Aorta (tissue), 5 donors: ENCODE results near the gene FBXO3. TPM values are rescaled to one million over a fixed set of nuclear protein-coding genes. Genes with fewer than 3 reads are reported as not detected.
"Not testable (repeated sequence)": the region's sequence is repeated elsewhere in the genome, so short reads cannot be mapped to it uniquely, and the experiment has no call there.

ENCODE experiments used
- ATAC-seq: fragments of 200-7000 bp; cut with Tn5 transposase; one replicate; pipeline ENCODE4 v1.9.1; 2022; ENCODE audit warnings: moderate library complexity; ENCODE audit not compliant: low FRiP score
- DNase-seq, 2 donors: peaks; one replicate each; pipeline ENCODE4 v3.0.0-alpha.2; 2020
- H3K27ac ChIP-seq, 2 donors: one replicate each; pipeline ENCODE4 v1.5.1; 2013; ENCODE audit warnings: low read length in 2 of 2, mild to moderate bottlenecking in 2 of 2, moderate library complexity in 2 of 2, control low read depth in 1 of 2, inconsistent platforms in 1 of 2, low read depth in 1 of 2
- H3K27me3 ChIP-seq, 2 donors: one replicate each; pipeline ENCODE4 v1.6.1; 2013; ENCODE audit warnings: control low read depth in 1 of 2, low read length in 1 of 2, mild to moderate bottlenecking in 1 of 2, moderate library complexity in 1 of 2; ENCODE audit not compliant: insufficient read depth in 2 of 2, control insufficient read depth in 1 of 2
- H3K36me3 ChIP-seq, 2 donors: one replicate each; pipeline ENCODE4 v1.6.1; 2013; ENCODE audit warnings: control low read depth in 1 of 2, low read length in 1 of 2, mild to moderate bottlenecking in 1 of 2; ENCODE audit not compliant: insufficient read depth in 2 of 2, control insufficient read depth in 1 of 2
- H3K4me1 ChIP-seq, 2 donors: one replicate each; pipeline ENCODE4 v1.6.1; 2013; ENCODE audit warnings: low read length in 2 of 2, control low read depth in 1 of 2, mild to moderate bottlenecking in 1 of 2, moderate library complexity in 1 of 2; ENCODE audit not compliant: insufficient read depth in 2 of 2, control insufficient read depth in 1 of 2
- H3K4me3 ChIP-seq, 2 donors: one replicate each; pipeline ENCODE4 v1.5.1; 2013; ENCODE audit warnings: low read length in 2 of 2, control low read depth in 1 of 2, mild to moderate bottlenecking in 1 of 2
- H3K9me3 ChIP-seq: one replicate; pipeline ENCODE4 v1.6.1; 2013; ENCODE audit warnings: mild to moderate bottlenecking, low read length; ENCODE audit not compliant: control insufficient read depth
- WGBS, 2 donors: extraction: QIAGEN DNeasy Blood & Tissue Kit; methylation state at CpG; one replicate each; pipeline ENCODE4 v1.1.7; 2013; 5-methylcytosine and 5-hydroxymethylcytosine counted together
- intact Hi-C, 2 donors: fragments of 100-400 bp; cut with DNase I; formaldehyde crosslinking; loops; one replicate each; pipeline versions ENCODE4 v1.14.2 to v1.15.0; 2022
- polyA plus RNA-seq, 2 donors: library from polyadenylated mRNA; stranded (reverse); fragments of 200-250 nt; gene quantifications; one replicate each; pipeline ENCODE4 v1.2.3, GENCODE V29; 2013
- total RNA-seq, 2 donors: library from RNA; stranded (reverse); fragmentation: NEBNext Ultra II Directional; extraction: Animal tissue kit (Norgen Biotek cat#: 25700); gene quantifications; one replicate each; pipeline ENCODE4 v1.2.1, GENCODE V29; 2021
- donor health status: healthy with polysubstance abuse.
- donor health status: Bipolar disorder and iron deficiency.
- donor health status: DM: no; HTN: no; CAD: no.
- donor health status: DM: no; HTN: no; CAD: no.
- donor health status: DM: yes; HTN: yes; CAD: no.

FBXO3 gene
- total and polyA plus RNA-seq, 4 donors = 17.8 to 35.8 (median 30.9) TPM

- Histone ChIP-seq H3K9me3 (no peaks in the 10 kb centered on the region), H3K27ac (no peak overlapping the region), H3K4me3 (no peak overlapping the region), H3K27me3 (no peaks in the 10 kb centered on the region), H3K36me3 (peaks cover 10 to 19% of the 10 kb centered on the region in 2 donors), H3K4me1 (no peaks in the 10 kb centered on the region)
- WGBS, 2 donors = 82 to 91% methylated on average over 2 of the region's 2 CpGs
- DNase-seq (no peak), ATAC-seq (no peak)
- intact Hi-C loops = no loop called here
These were observed 58.1 kb downstream of the FBXO3 start for GRCh38 chr11:33716243-33716642.

- intact Hi-C loops = no loop called here
- no peaks in the 10 kb centered on the region for H3K4me1 ChIP-seq
- no peaks in the 10 kb centered on the region for H3K9me3 ChIP-seq
- H3K27ac ChIP-seq = no peak overlapping the region
- no peaks in the 10 kb centered on the region for H3K27me3 ChIP-seq
- ATAC-seq (no peak), DNase-seq (no peak)
- H3K36me3 ChIP-seq = peaks cover 17 to 19% of the 10 kb centered on the region in 2 donors
- H3K4me3 ChIP-seq = no peak overlapping the region
- 78 to 81% methylated on average over 4 of the region's 4 CpGs for WGBS, 2 donors
These were observed 60.4 kb downstream of the FBXO3 start for GRCh38 chr11:33713856-33714398.

DNA sequence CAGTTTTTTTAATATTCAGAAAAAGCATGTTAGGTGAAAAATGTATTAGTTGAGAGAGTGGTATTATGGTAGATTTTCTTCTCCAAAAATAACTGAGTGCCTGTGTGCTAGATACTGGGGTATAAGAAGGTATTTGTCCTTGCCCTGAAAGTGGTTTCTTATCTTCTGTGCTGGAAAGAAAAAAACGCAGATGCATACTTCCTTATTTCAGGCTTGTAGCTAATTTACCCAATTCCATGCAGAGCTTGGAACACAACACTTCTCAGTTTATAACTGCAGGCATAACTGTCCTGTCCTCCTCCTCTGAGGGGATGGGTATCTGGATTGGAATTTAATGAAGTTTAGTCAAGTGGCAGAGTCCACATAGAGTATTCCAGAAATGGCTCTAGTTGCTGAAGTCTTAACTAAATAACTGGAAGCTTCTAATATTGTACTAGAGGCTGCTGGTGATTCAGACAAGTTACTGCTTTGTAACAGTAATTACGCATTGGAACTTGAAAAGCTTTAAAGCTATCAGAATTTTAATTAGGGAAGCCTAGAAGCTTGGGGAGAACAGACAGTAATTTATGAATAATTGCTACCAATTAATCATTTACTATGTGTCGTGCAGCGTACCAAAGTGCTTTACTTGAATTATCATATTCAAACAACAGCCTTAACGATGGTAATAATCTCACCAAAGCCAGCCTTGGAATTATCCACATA lies 61.0 kb downstream of the FBXO3 start:
- WGBS, 2 donors = 81 to 83% methylated on average over 5 of the region's 5 CpGs
- Histone ChIP-seq H3K27me3 (no peaks in the 10 kb centered on the region), H3K4me1 (no peaks in the 10 kb centered on the region), H3K4me3 (no peak overlapping the region), H3K27ac (no peak overlapping the region), H3K9me3 (no peaks in the 10 kb centered on the region), H3K36me3 (peaks cover 17 to 18% of the 10 kb centered on the region in 2 donors)
- intact Hi-C loops = no loop called here
- ATAC-seq = no peak
- DNase-seq = no peak

GRCh38 chr11:33712436-33712835 lies 61.9 kb downstream of the FBXO3 start:
- peaks cover 0 to 2% of the 10 kb centered on the region in 2 donors for H3K4me1 ChIP-seq
- H3K36me3 ChIP-seq = peaks cover 17 to 18% of the 10 kb centered on the region in 2 donors
- no peaks in the 10 kb centered on the region for H3K27me3 ChIP-seq
- ATAC-seq (no peak), DNase-seq (no peak)
- intact Hi-C loops = no loop called here
- no peak overlapping the region for H3K27ac ChIP-seq
- no peak overlapping the region for H3K4me3 ChIP-seq
- H3K9me3 ChIP-seq = no peaks in the 10 kb centered on the region
- 89% methylated on average over 3 of the region's 3 CpGs for WGBS, 2 donors

- Histone ChIP-seq H3K4me3 (no peak overlapping the region), H3K27ac (no peak overlapping the region), H3K4me1 (peaks cover 0 to 2% of the 10 kb centered on the region in 2 donors), H3K36me3 (peaks cover 17% of the 10 kb centered on the region in 2 donors), H3K27me3 (no peaks in the 10 kb centered on the region), H3K9me3 (no peaks in the 10 kb centered on the region)
- no peak for ATAC-seq
- WGBS, 2 donors = 60 to 68% methylated on average over 3 of the region's 3 CpGs
- intact Hi-C loops = no loop called here
- DNase-seq = no peak
These were observed 64.9 kb downstream of the FBXO3 start for GRCh38 chr11:33709466-33709865.

GRCh38 chr11:33708985-33709384 lies 65.3 kb downstream of the FBXO3 start:
- ATAC-seq (no peak), DNase-seq (no peak)
- Histone ChIP-seq H3K27me3 (no peaks in the 10 kb centered on the region), H3K9me3 (no peaks in the 10 kb centered on the region), H3K4me3 (no peak overlapping the region), H3K4me1 (peaks cover 0 to 2% of the 10 kb centered on the region in 2 donors), H3K27ac (no peak overlapping the region), H3K36me3 (peaks cover 16% of the 10 kb centered on the region in 2 donors)
- intact Hi-C loops = no loop called here
- 89 to 91% methylated on average over 1 of the region's 1 CpG for WGBS, 2 donors

GRCh38 chr11:33707831-33708230 lies 66.5 kb downstream of the FBXO3 start:
- ATAC-seq = not testable (repeated sequence)
- H3K36me3 ChIP-seq = peaks cover 10 to 14% of the 10 kb centered on the region in 2 donors
- 100% methylated on average over 1 of the region's 2 CpGs; no CpG with 5 or more reads in 1 of the 2 donors for WGBS, 2 donors

DNA sequence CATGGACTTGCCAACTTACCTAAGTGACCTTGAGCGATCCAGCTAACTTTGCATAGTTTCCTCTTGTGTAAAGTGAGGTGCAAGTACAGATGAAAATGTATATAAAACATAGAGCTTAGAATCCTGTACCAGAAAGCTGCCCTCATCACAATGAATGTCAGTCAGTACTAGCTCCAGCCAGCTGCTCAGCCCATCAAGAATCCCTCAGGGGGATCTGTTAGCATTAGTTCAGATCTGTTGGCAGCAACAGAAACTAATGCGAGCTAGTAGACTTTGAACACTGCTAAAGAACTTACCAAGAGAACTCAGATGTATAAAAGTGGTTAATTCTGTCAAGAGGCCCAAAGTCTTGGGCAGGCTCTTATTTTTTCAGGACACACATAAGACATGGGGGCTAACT lies 67.4 kb downstream of the FBXO3 start:
- intact Hi-C loops = no loop called here
- ATAC-seq (no peak), DNase-seq (no peak)
- H3K36me3 ChIP-seq = peaks cover 6 to 12% of the 10 kb centered on the region in 2 donors
- no peak overlapping the region for H3K27ac ChIP-seq
- H3K9me3 ChIP-seq = no peaks in the 10 kb centered on the region
- H3K4me3 ChIP-seq = no peak overlapping the region
- peaks cover 0 to 2% of the 10 kb centered on the region in 2 donors for H3K4me1 ChIP-seq
- 89 to 96% methylated on average over 2 of the region's 2 CpGs for WGBS, 2 donors
- no peaks in the 10 kb centered on the region for H3K27me3 ChIP-seq

More at GRCh38 chr11:33707831-33708230, 66.5 kb downstream of the FBXO3 start:
- H3K4me1 ChIP-seq, DNase-seq, H3K27me3 ChIP-seq, H3K9me3 ChIP-seq, intact Hi-C loops, H3K27ac ChIP-seq, H3K4me3 ChIP-seq: not testable (repeated sequence)

DNA sequence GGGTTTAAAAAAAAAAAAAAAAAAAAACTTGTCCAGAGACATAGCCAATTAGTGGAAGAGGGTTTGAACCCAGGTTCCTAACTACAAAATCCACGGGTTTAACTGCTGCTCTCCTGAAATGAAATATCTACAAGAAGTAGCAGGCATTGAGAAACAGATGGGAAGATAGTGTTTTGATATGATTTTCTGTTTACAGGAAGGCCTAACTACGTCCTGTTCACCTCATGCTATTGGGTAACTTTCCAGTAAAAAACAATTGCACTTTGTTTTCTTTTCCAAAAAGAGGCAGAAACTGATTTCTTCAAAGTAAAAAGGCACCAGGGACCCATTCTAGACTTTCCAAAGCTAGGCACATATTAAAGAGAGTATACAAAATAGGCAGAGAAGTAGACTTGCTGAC lies 67.8 kb downstream of the FBXO3 start:
- 75 to 79% methylated on average over 2 of the region's 2 CpGs for WGBS, 2 donors
- H3K9me3 ChIP-seq = no peaks in the 10 kb centered on the region
- peaks cover 0 to 2% of the 10 kb centered on the region in 2 donors for H3K4me1 ChIP-seq
- no peak overlapping the region for H3K27ac ChIP-seq
- H3K27me3 ChIP-seq = no peaks in the 10 kb centered on the region
- no peak for ATAC-seq
- intact Hi-C loops = no loop called here
- peaks cover 6 to 12% of the 10 kb centered on the region in 2 donors for H3K36me3 ChIP-seq
- DNase-seq = no peak
- no peak overlapping the region for H3K4me3 ChIP-seq
